Peyer's patch (tissue), 4 donors: Measurements from ENCODE around the gene RETREG2.

Experiments
- POLR2A ChIP-seq, 2 donors: fragments of 450-650 bp; IDR thresholded peaks; one replicate each; pipeline ENCODE4 v1.5.1; 2017; ENCODE audit warnings: antibody characterized with exemption in 2 of 2, mild to moderate bottlenecking in 2 of 2, moderate library complexity in 2 of 2
- TF ChIP-seq, protein P1 (sequence below), 6 experiments: fragments of 450-650 bp in 4 of 6; fragments of 200-600 bp in 2 of 6; sonication (generic) in 1 of 6; IDR thresholded peaks; one replicate each; pipeline ENCODE4 v1.5.1; 2017 to 2019; ENCODE audit warnings: antibody characterized with exemption in 6 of 6, mild to moderate bottlenecking in 3 of 6, moderate library complexity in 1 of 6

DNA sequence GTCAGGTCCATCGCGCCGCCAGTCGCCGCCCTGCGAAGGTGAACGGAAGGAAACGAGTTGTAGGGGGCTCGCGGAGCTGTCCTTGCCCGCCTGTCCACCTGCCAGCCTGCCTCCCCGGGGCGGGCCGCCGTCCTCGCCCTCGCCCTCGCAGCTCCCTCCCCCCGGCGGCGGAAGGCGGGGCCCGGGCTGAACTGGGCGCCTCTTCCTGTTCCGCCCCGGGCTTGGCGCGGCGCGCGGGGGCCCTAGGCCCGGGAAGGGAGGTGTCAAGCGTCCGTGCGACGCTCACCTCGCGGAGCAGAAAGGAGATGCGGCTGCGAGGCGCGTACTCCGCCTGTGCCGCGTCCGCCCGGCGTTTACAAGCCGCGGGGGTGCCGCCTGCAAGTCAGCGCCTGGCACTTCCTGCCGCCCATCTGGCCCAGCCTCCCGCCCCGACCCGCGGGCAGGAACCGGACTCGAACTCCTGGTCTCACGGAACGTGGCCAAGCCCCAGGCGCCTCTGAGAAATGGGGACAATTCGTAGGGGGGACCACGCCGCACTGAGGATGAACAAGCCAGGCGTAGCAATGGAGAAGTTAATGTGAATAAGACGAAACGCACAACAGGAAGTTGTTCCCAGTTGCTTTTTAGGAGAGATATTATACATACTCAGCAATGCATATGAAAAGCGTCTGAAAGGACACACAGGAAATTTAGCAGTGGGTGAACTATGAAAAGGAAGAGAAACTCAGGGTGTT, 1.1 kb upstream of the RETREG2 start, which contains the start of gene CNPPD1:
- TF ChIP-seq, protein P1, sequence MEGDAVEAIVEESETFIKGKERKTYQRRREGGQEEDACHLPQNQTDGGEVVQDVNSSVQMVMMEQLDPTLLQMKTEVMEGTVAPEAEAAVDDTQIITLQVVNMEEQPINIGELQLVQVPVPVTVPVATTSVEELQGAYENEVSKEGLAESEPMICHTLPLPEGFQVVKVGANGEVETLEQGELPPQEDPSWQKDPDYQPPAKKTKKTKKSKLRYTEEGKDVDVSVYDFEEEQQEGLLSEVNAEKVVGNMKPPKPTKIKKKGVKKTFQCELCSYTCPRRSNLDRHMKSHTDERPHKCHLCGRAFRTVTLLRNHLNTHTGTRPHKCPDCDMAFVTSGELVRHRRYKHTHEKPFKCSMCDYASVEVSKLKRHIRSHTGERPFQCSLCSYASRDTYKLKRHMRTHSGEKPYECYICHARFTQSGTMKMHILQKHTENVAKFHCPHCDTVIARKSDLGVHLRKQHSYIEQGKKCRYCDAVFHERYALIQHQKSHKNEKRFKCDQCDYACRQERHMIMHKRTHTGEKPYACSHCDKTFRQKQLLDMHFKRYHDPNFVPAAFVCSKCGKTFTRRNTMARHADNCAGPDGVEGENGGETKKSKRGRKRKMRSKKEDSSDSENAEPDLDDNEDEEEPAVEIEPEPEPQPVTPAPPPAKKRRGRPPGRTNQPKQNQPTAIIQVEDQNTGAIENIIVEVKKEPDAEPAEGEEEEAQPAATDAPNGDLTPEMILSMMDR (IDR thresholded peaks at IDR 0.05): peak in 1 of 6 experiments; percentile 4
- peak; percentile 97 for TF ChIP-seq POLR2A (IDR thresholded peaks at IDR 0.05)
